H1 (cell line): ENCODE measurements around the gene SCMH1. TPM values are rescaled to one million over a fixed set of nuclear protein-coding genes. Genes with fewer than 3 reads are reported as not detected.

Experiments
- CTCF ChIA-PET: fragments of 300-600 bp; sonication (Branson Sonifier 250); formaldehyde crosslinking; loops from one replicate; lab custom pipeline; 2021; ENCODE audit not compliant: partially characterized antibody; lab: Charles Lee
- POLR2A ChIA-PET: fragments of 300-600 bp; sonication (Branson Sonifier 250); formaldehyde crosslinking; loops from one replicate; lab custom pipeline; 2021; ENCODE audit warnings: inconsistent platforms; ENCODE audit not compliant: partially characterized antibody; lab: Charles Lee
- DNase-seq, 2 experiments: peaks; one replicate each; pipeline versions ENCODE4 v3.0.0 to v3.0.0-alpha.2; 2010 to 2022; ENCODE audit warnings: low spot score in 2 of 2, low read depth in 1 of 2, mixed read lengths in 1 of 2
- FAIRE-seq: peaks from 2 replicates; lab custom pipeline; 2011; peaks lifted over from hg19 to GRCh38; lab: Jason Lieb, UNC
- H2AFZ ChIP-seq: 2 replicates; pipeline ENCODE4 v1.8.1; 2012; ENCODE audit warnings: low read length, inconsistent platforms
- H2AK5ac ChIP-seq: 2 replicates; pipeline ENCODE4 v1.6.1; 2013; ENCODE audit warnings: low read depth, low read length
- H2BK120ac ChIP-seq: replicated peaks from 2 replicates; pipeline ENCODE3; 2013; ENCODE audit warnings: low read depth, low read length, inconsistent platforms
- H2BK12ac ChIP-seq: 2 replicates; pipeline ENCODE4 v1.6.1; 2013; ENCODE audit warnings: low read depth, low read length
- H2BK15ac ChIP-seq: 2 replicates; pipeline ENCODE4 v1.6.1; 2013; ENCODE audit warnings: low read length
- H2BK20ac ChIP-seq: 2 replicates; pipeline ENCODE4 v1.6.1; 2013; ENCODE audit warnings: low read length
- H2BK5ac ChIP-seq: 2 replicates; pipeline ENCODE4 v1.6.1; 2013; ENCODE audit warnings: low read depth, low read length
- H3K14ac ChIP-seq: 2 replicates; pipeline ENCODE4 v1.6.1; 2013; ENCODE audit warnings: inconsistent platforms; ENCODE audit not compliant: insufficient read length
- H3K18ac ChIP-seq: 2 replicates; pipeline ENCODE4 v1.6.1; 2013; ENCODE audit warnings: low read length; ENCODE audit errors: extremely low read depth
- H3K23ac ChIP-seq: 2 replicates; pipeline ENCODE4 v1.6.1; 2013; ENCODE audit warnings: inconsistent platforms; ENCODE audit not compliant: insufficient read length
- H3K23me2 ChIP-seq: 2 replicates; pipeline ENCODE4 v1.6.1; 2013; ENCODE audit warnings: low read depth, low read length
- H3K27ac ChIP-seq: 2 replicates; pipeline ENCODE4 v1.6.1; 2011; ENCODE audit warnings: low read depth, low read length, inconsistent platforms
- H3K27me3 ChIP-seq, 4 experiments: replicated peaks in 1 of 4; 1 replicate in 1 of 4; 2 replicates in 3 of 4; pipeline versions ENCODE4 v1.6.1 to v1.8.1; 2011 to 2013; ENCODE audit warnings: low read length in 3 of 4, mild to moderate bottlenecking in 3 of 4, inconsistent platforms in 2 of 4, mixed read lengths in 2 of 4, moderate library complexity in 1 of 4; ENCODE audit not compliant: control insufficient read depth in 3 of 4, insufficient read depth in 3 of 4; ENCODE audit errors: extremely low read depth in 1 of 4
- H3K36me3 ChIP-seq, 4 experiments: 2 replicates each; pipeline versions ENCODE4 v1.6.1 to v1.8.1; 2011 to 2013; ENCODE audit warnings: mild to moderate bottlenecking in 4 of 4, low read length in 3 of 4, moderate library complexity in 2 of 4, control low read depth in 1 of 4, inconsistent platforms in 1 of 4; ENCODE audit not compliant: insufficient read depth in 4 of 4, control insufficient read depth in 2 of 4
- H3K4ac ChIP-seq: replicated peaks from 2 replicates; pipeline ENCODE3; 2013; ENCODE audit warnings: low read length, low read depth, mixed read lengths, inconsistent platforms; ENCODE audit not compliant: insufficient read length
- H3K4me1 ChIP-seq, 4 experiments: replicated peaks in 1 of 4; 1 replicate in 1 of 4; 2 replicates in 3 of 4; pipeline versions ENCODE4 v1.6.1 to v1.8.1; 2011 to 2013; ENCODE audit warnings: low read length in 3 of 4, inconsistent platforms in 2 of 4, mixed read lengths in 1 of 4; ENCODE audit not compliant: insufficient read depth in 4 of 4, control insufficient read depth in 3 of 4
- H3K4me2 ChIP-seq, 2 experiments: 2 replicates each; pipeline versions ENCODE4 v1.6.1 to v1.8.1; 2011 to 2013; ENCODE audit warnings: low read depth in 2 of 2, low read length in 2 of 2, control low read depth in 1 of 2, inconsistent platforms in 1 of 2, mild to moderate bottlenecking in 1 of 2; ENCODE audit not compliant: insufficient read depth in 1 of 2
- H3K4me3 ChIP-seq, 4 experiments: fragments of 200-600, 300-600 bp in 1 of 4; sonication (generic), shearing (Covaris generic), sonication (Bioruptor Twin) in 1 of 4; 2 replicates each; pipeline versions ENCODE4 v1.5.1 to v1.8.1; 2011 to 2016; ENCODE audit warnings: low read length in 4 of 4, low read depth in 3 of 4, control low read depth in 2 of 4, inconsistent platforms in 2 of 4, mild to moderate bottlenecking in 2 of 4, mixed read lengths in 1 of 4, moderate library complexity in 1 of 4; ENCODE audit not compliant: insufficient read depth in 2 of 4; ENCODE audit errors: extremely low read depth in 1 of 4
- H3K56ac ChIP-seq: replicated peaks from 2 replicates; pipeline ENCODE3; 2013; ENCODE audit warnings: low read depth, mild to moderate bottlenecking, mixed read lengths, low read length, inconsistent platforms; ENCODE audit not compliant: insufficient read length
- H3K79me1 ChIP-seq: 2 replicates; pipeline ENCODE4 v1.6.1; 2013; ENCODE audit warnings: low read depth, low read length, control low read depth
- H3K79me2 ChIP-seq, 2 experiments: 2 replicates each; pipeline versions ENCODE4 v1.6.1 to v1.8.1; 2012 to 2013; ENCODE audit warnings: low read length in 2 of 2, mild to moderate bottlenecking in 2 of 2, inconsistent platforms in 1 of 2; ENCODE audit not compliant: insufficient read depth in 2 of 2, control insufficient read depth in 1 of 2
- H3K9ac ChIP-seq, 4 experiments: replicated peaks in 1 of 4; 1 replicate in 1 of 4; 2 replicates in 3 of 4; pipeline versions ENCODE4 v1.6.1 to v1.8.1; 2011 to 2013; ENCODE audit warnings: low read depth in 3 of 4, low read length in 3 of 4, control low read depth in 2 of 4, mild to moderate bottlenecking in 2 of 4, moderate library complexity in 2 of 4, inconsistent platforms in 1 of 4; ENCODE audit errors: extremely low read depth in 1 of 4
- H3K9me3 ChIP-seq, 2 experiments: 2 replicates each; pipeline versions ENCODE4 v1.6.1 to v1.8.1; 2012 to 2013; ENCODE audit warnings: mild to moderate bottlenecking in 2 of 2, moderate library complexity in 2 of 2, control low read depth in 1 of 2, inconsistent platforms in 1 of 2, low read depth in 1 of 2, low read length in 1 of 2, mixed read lengths in 1 of 2; ENCODE audit not compliant: insufficient read depth in 2 of 2
- H4K20me1 ChIP-seq, 2 experiments: replicated peaks in 1 of 2; 2 replicates each; pipeline versions ENCODE3 to v1.8.1; 2011 to 2013; ENCODE audit warnings: inconsistent platforms in 2 of 2, low read length in 2 of 2, mild to moderate bottlenecking in 1 of 2; ENCODE audit not compliant: insufficient read depth in 2 of 2, control insufficient read depth in 1 of 2
- H4K5ac ChIP-seq: 2 replicates; pipeline ENCODE4 v1.6.1; 2013; ENCODE audit warnings: low read length, low read depth, mixed read lengths, inconsistent platforms; ENCODE audit not compliant: insufficient read length
- H4K8ac ChIP-seq: 2 replicates; pipeline ENCODE4 v1.8.0; 2013; ENCODE audit warnings: mild to moderate bottlenecking, moderate library complexity, low read length, inconsistent platforms; ENCODE audit not compliant: insufficient read depth; ENCODE audit errors: extremely low read depth
- H4K91ac ChIP-seq: replicated peaks from 2 replicates; pipeline ENCODE3; 2013; ENCODE audit warnings: low read length, mixed read lengths, inconsistent platforms; ENCODE audit not compliant: insufficient read length
- CHD1 ChIP-seq: IDR thresholded peaks from 2 replicates; pipeline ENCODE4 v1.6.1; 2012; ENCODE audit warnings: low read depth, low read length, improper control_type of control experiment
- CHD2 ChIP-seq: IDR thresholded peaks from 2 replicates; pipeline ENCODE4 v1.6.1; 2012; ENCODE audit warnings: low read length, improper control_type of control experiment
- EP300 ChIP-seq, 2 experiments: IDR thresholded peaks; 1 replicate in 1 of 2; 2 replicates in 1 of 2; pipeline ENCODE4 v1.6.1; 2011 to 2012; ENCODE audit warnings: low read depth in 2 of 2, low read length in 2 of 2, mild to moderate bottlenecking in 2 of 2, borderline replicate concordance in 1 of 2, inconsistent platforms in 1 of 2, moderate library complexity in 1 of 2
- GABPA ChIP-seq: IDR thresholded peaks from 2 replicates; pipeline ENCODE4 v1.6.1; 2011; ENCODE audit warnings: mild to moderate bottlenecking, low read length, moderate library complexity, borderline replicate concordance; ENCODE audit not compliant: insufficient read depth
- GTF2F1 ChIP-seq: IDR thresholded peaks from 2 replicates; pipeline ENCODE4 v1.6.1; 2012; ENCODE audit warnings: low read depth, low read length, improper control_type of control experiment, borderline replicate concordance
- JUN ChIP-seq: IDR thresholded peaks from 2 replicates; pipeline ENCODE4 v1.6.1; 2011; ENCODE audit warnings: low read depth, mild to moderate bottlenecking, improper control_type of control experiment, low read length
- POLR2AphosphoS5 ChIP-seq: IDR thresholded peaks from 2 replicates; pipeline ENCODE4 v1.6.1; 2011; ENCODE audit warnings: low read depth, low read length
- POU5F1 ChIP-seq: IDR thresholded peaks from 2 replicates; pipeline ENCODE4 v1.6.1; 2011; ENCODE audit warnings: low read depth, mild to moderate bottlenecking, low read length, moderate library complexity
- SIX5 ChIP-seq: IDR thresholded peaks from 2 replicates; pipeline ENCODE4 v1.6.1; 2011; ENCODE audit warnings: mild to moderate bottlenecking, low read depth, low read length
- ZNF274 ChIP-seq: IDR thresholded peaks from 2 replicates; pipeline ENCODE4 v1.7.0; 2012; ENCODE audit warnings: low read length, borderline replicate concordance; ENCODE audit errors: extremely low read depth
- WGBS, 2 experiments: shearing (Covaris generic) in 1 of 2; methylation state at CpG; one replicate each; pipeline versions ENCODE4 v1.1.6 to v1.1.7; 2013 to 2015; ENCODE audit warnings: low lambda C conversion rate in 2 of 2, mixed read lengths in 2 of 2, inconsistent platforms in 1 of 2, low coverage in 1 of 2, missing lambda C conversion rate in 1 of 2; ENCODE audit not compliant: insufficient replicate concordance in 2 of 2, insufficient coverage in 1 of 2, insufficient read length in 1 of 2; ENCODE audit errors: extremely low coverage in 1 of 2, missing lambda C conversion rate in 1 of 2; 5-methylcytosine and 5-hydroxymethylcytosine counted together
- polyA plus RNA-seq, 7 experiments: library from polyadenylated mRNA; depleted of rRNA in 3 of 7; stranded (reverse) in 5 of 7; unstranded in 2 of 7; fragments of >200 nt in 5 of 7; fragments of 200-250 nt in 2 of 7; gene quantifications; 1 replicate in 5 of 7; 2 replicates in 1 of 7; 4 replicates in 1 of 7; pipeline versions ENCODE4 v1.2.1 to v1.2.3, GENCODE V29; 2011 to 2013; ENCODE audit warnings: missing spikeins in 2 of 7, mixed read lengths in 2 of 7
- total RNA-seq: library from RNA; stranded (reverse); fragmentation: NEBNext Ultra II Directional; extraction: Animal tissue kit (Norgen Biotek cat#: 25700); gene quantifications from 2 replicates; pipeline ENCODE4 v1.2.1, GENCODE V29; 2021

Gene SCMH1
- total and polyA plus RNA-seq, 2 of the 8 experiments (the other 6 are each of a cell fraction or from before 2014, with no cell fraction given) = 16.6 to 30.7 TPM

DNA sequence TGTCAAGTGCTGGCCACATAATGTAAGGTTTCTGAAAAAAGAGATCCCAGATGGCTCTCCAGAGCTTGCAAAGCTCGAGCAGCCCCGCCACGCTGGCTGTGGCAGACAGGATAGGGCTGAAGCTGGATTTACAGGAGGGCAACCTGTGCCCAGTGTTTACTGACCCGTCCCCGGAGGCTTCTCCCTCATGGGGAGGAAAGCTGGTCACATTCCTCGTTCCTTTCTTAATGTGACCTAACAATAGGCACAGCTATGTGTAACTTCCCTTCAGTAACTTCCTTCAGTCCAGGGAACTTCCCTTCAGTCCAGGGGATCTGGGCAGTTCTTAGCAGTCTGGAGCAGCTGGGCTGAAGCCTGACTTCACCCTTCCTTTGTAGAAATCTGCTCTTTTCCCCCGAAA, 228.3 kb downstream of the SCMH1 start:
- Histone ChIP-seq H3K9me3 (no peaks in the 10 kb centered on the region), H3K36me3 (peaks cover 34 to 72% (median 61%) of the 10 kb centered on the region in 4 experiments), H3K18ac (no peak overlapping the region), H3K56ac (no peak overlapping the region), H2BK15ac (no peak overlapping the region), H2AFZ (no peak overlapping the region), H3K4me3 (no peak overlapping the region), H2BK20ac (no peak overlapping the region), H3K27me3 (no peaks in the 10 kb centered on the region), H2BK12ac (no peak overlapping the region), H3K4me1 (no peaks in the 10 kb centered on the region), H4K20me1 (peaks cover 5 to 13% of the 10 kb centered on the region in 2 experiments), H3K9ac (no peak overlapping the region), H3K4ac (no peak overlapping the region), H3K79me2 (no peaks in the 10 kb centered on the region), H4K91ac (no peak overlapping the region), H3K23me2 (no peaks in the 10 kb centered on the region), H3K23ac (no peak overlapping the region), H4K8ac (no peak overlapping the region), H2BK5ac (no peak overlapping the region), H3K79me1 (peaks cover 3% of the 10 kb centered on the region; the same call in 1 of the 2 replicates), H3K4me2 (no peak overlapping the region), H2AK5ac (no peak overlapping the region), H3K14ac (no peak overlapping the region), H2BK120ac (no peak overlapping the region), H4K5ac (no peak overlapping the region), H3K27ac (no peak overlapping the region)
- TF ChIP-seq JUN = no peak
- no peak for TF ChIP-seq CHD2
- no peak for TF ChIP-seq EP300 (IDR thresholded peaks at IDR 0.05; ENCODE audit: borderline replicate concordance in 1 of 2, low read depth in 2 of 2, low read length in 2 of 2)
- no peak for TF ChIP-seq ZNF274
- no peak for TF ChIP-seq SIX5
- no peak for TF ChIP-seq CHD1
- TF ChIP-seq GTF2F1 = no peak
- no peak for TF ChIP-seq GABPA
- TF ChIP-seq POLR2AphosphoS5 = no peak
- TF ChIP-seq POU5F1 = no peak
- no peak for FAIRE-seq
- POLR2A ChIA-PET = interaction anchor here (1.2 to 3.0 kb wide), 2 partner anchors 8 to 34 kb away, joined by 4 to 16 read pairs; partner anchors contain the start of genes CTPS1 and SLFNL1
- DNase-seq = no peak
- WGBS, 2 experiments = 92% methylated on average over 7 of the region's 7 CpGs; no CpG with 5 or more reads in 1 of the 2 experiments
- CTCF ChIA-PET = interaction anchor here (0.6 to 0.8 kb wide), 2 partner anchors 9 to 14 kb away, joined by 3 read pairs; no protein-coding TSS in a partner anchor
